HepG2 (cell line): ENCODE data around the gene VWA1. TPM values are rescaled to one million over a fixed set of nuclear protein-coding genes. Genes with fewer than 3 reads are reported as not detected.

ENCODE experiments used
- BCL3 ChIP-seq: sonication (generic); formaldehyde crosslinking; IDR thresholded peaks from 2 replicates; pipeline ENCODE4 v1.5.1; 2020; ENCODE audit warnings: mild to moderate bottlenecking, missing genetic modification reagents, moderate library complexity
- DR1 ChIP-seq: sonication (generic); formaldehyde crosslinking; IDR thresholded peaks from 2 replicates; pipeline ENCODE4 v1.8.0; 2021; ENCODE audit warnings: mild to moderate bottlenecking, missing genetic modification reagents, inconsistent platforms
- ELK4 ChIP-seq: sonication (generic); formaldehyde crosslinking; IDR thresholded peaks from 2 replicates; pipeline ENCODE4 v1.9.0; 2021; ENCODE audit warnings: missing genetic modification reagents, borderline replicate concordance
- FOXK1 ChIP-seq: sonication (generic); formaldehyde crosslinking; IDR thresholded peaks from 2 replicates; pipeline ENCODE4 v1.4.0; 2020; ENCODE audit warnings: low read depth, missing genetic modification reagents, borderline replicate concordance
- GABPA ChIP-seq, 2 experiments: IDR thresholded peaks; 2 replicates each; pipeline ENCODE4 v1.6.1; 2011 to 2016; ENCODE audit warnings: low read depth in 2 of 2, low read length in 1 of 2, missing biosample characterization in 1 of 2, missing genetic modification characterization in 1 of 2
- GZF1 ChIP-seq: sonication (generic); formaldehyde crosslinking; IDR thresholded peaks from 2 replicates; pipeline ENCODE4 v1.5.1; 2020; ENCODE audit warnings: mild to moderate bottlenecking, missing genetic modification reagents
- HOXA3 ChIP-seq: sonication (generic); formaldehyde crosslinking; IDR thresholded peaks from 2 replicates; pipeline ENCODE4 v1.5.0; 2020; ENCODE audit warnings: missing genetic modification reagents
- IRX3 ChIP-seq: sonication (generic); formaldehyde crosslinking; IDR thresholded peaks from 2 replicates; pipeline ENCODE4 v1.8.1; 2023; ENCODE audit warnings: mild to moderate bottlenecking, low read depth, missing genetic modification reagents, borderline replicate concordance
- JUNB ChIP-seq: sonication (generic); formaldehyde crosslinking; IDR thresholded peaks from 2 replicates; pipeline ENCODE4 v1.8.0; 2022; ENCODE audit warnings: missing genetic modification reagents, mild to moderate bottlenecking, borderline replicate concordance
- LCORL ChIP-seq, 2 experiments: fragments of 450-650 bp in 1 of 2; sonication (generic) in 1 of 2; formaldehyde crosslinking in 1 of 2; IDR thresholded peaks; 2 replicates each; pipeline versions ENCODE4 v1.5.0 to v1.6.1; 2017 to 2020; ENCODE audit warnings: antibody characterized with exemption in 1 of 2, missing genetic modification reagents in 1 of 2
- MAZ ChIP-seq, 2 experiments: sonication (generic) in 1 of 2; formaldehyde crosslinking in 1 of 2; IDR thresholded peaks; 2 replicates each; pipeline versions ENCODE4 v1.5.0 to v1.6.1; 2012 to 2020; ENCODE audit warnings: low read depth in 2 of 2, mild to moderate bottlenecking in 2 of 2, borderline replicate concordance in 1 of 2, improper control_type of control experiment in 1 of 2, low read length in 1 of 2, missing genetic modification reagents in 1 of 2, moderate library complexity in 1 of 2
- NR0B2 ChIP-seq: sonication (generic); formaldehyde crosslinking; IDR thresholded peaks from 2 replicates; pipeline ENCODE4 v1.4.0; 2020; ENCODE audit warnings: mild to moderate bottlenecking, missing genetic modification reagents
- RBM22 ChIP-seq: fragments of 200-400 bp; formaldehyde crosslinking; optimal IDR thresholded peaks from 2 replicates; pipeline ENCODE3; 2017; ENCODE audit warnings: mild to moderate bottlenecking, low read length, moderate library complexity
- RELA ChIP-seq: sonication (generic); formaldehyde crosslinking; IDR thresholded peaks from 2 replicates; pipeline ENCODE4 v1.4.0; 2020; ENCODE audit warnings: missing genetic modification reagents
- RFXANK ChIP-seq: IDR thresholded peaks from 2 replicates; pipeline ENCODE4 v1.6.1; 2016
- TSC22D2 ChIP-seq: sonication (generic); formaldehyde crosslinking; IDR thresholded peaks from 2 replicates; pipeline ENCODE4 v1.5.1; 2020; ENCODE audit warnings: missing genetic modification reagents, mild to moderate bottlenecking, borderline replicate concordance
- XBP1 ChIP-seq: sonication (generic); formaldehyde crosslinking; IDR thresholded peaks from 2 replicates; pipeline ENCODE4 v1.5.0; 2020; ENCODE audit warnings: missing genetic modification reagents
- ZBTB42 ChIP-seq: sonication (generic); formaldehyde crosslinking; IDR thresholded peaks from 2 replicates; pipeline ENCODE4 v1.5.0; 2020; ENCODE audit warnings: mild to moderate bottlenecking, missing genetic modification reagents
- ZNF225 ChIP-seq: sonication (generic); formaldehyde crosslinking; IDR thresholded peaks from 2 replicates; pipeline ENCODE4 v1.4.0; 2020; ENCODE audit warnings: mild to moderate bottlenecking, missing genetic modification reagents
- ZNF329 ChIP-seq: sonication (generic); formaldehyde crosslinking; IDR thresholded peaks from 2 replicates; pipeline ENCODE4 v1.9.0; 2021; ENCODE audit warnings: low read depth, mild to moderate bottlenecking, missing genetic modification reagents
- ZNF501 ChIP-seq: sonication (generic); formaldehyde crosslinking; IDR thresholded peaks from 2 replicates; pipeline ENCODE4 v1.5.1; 2020; ENCODE audit warnings: mild to moderate bottlenecking, moderate library complexity, missing genetic modification reagents
- ZNF652 ChIP-seq: IDR thresholded peaks from 2 replicates; pipeline ENCODE4 v1.6.1; 2016; ENCODE audit warnings: low read depth, borderline replicate concordance
- ZNF770 ChIP-seq: sonication (generic); formaldehyde crosslinking; IDR thresholded peaks from 2 replicates; pipeline ENCODE4 v1.5.0; 2020; ENCODE audit warnings: mild to moderate bottlenecking, missing genetic modification reagents
- ZNF891 ChIP-seq: sonication (generic); formaldehyde crosslinking; IDR thresholded peaks from 2 replicates; pipeline ENCODE4 v1.5.0; 2020; ENCODE audit warnings: mild to moderate bottlenecking, missing genetic modification reagents
- polyA plus RNA-seq, 8 experiments: library from polyadenylated mRNA; depleted of rRNA in 3 of 8; stranded (reverse) in 7 of 8; unstranded in 1 of 8; fragments of >200 nt; fragmentation: Illumina TruSeq in 4 of 8; extraction: Trizol in 4 of 8; gene quantifications; 2 replicates each; pipeline versions ENCODE4 v1.2.1 to v1.2.3, GENCODE V29; 2011 to 2016; ENCODE audit warnings: low read depth in 4 of 8, missing spikeins in 1 of 8, mixed read lengths in 1 of 8; ENCODE audit not compliant: insufficient read depth in 1 of 8
- total RNA-seq, 5 experiments: library from RNA; depleted of rRNA; stranded (reverse); fragments of >200 nt; fragmentation: Illumina TruSeq; extraction: Trizol; gene quantifications; 2 replicates each; pipeline ENCODE4 v1.2.3, GENCODE V29; 2016; ENCODE audit warnings: low read depth in 1 of 5

The VWA1 gene
- total and polyA plus RNA-seq, 2 of the 13 experiments (the other 11 are each of a cell fraction or from before 2014, with no cell fraction given) = 40.9 to 57.5 TPM

GRCh38 chr1:1421147-1421906, 14.2 kb upstream of the VWA1 start, which contains the start of gene ANKRD65 (continued):
- TF ChIP-seq LCORL (IDR thresholded peaks at IDR 0.05) (no peak), LCORL (CRISPR knock-in tag; IDR thresholded peaks at IDR 0.05) (peak; percentile 91), IRX3 (CRISPR knock-in tag) (no peak), BCL3 (CRISPR knock-in tag) (peak; percentile 33; the same call in 1 of the 2 replicates), RELA (CRISPR knock-in tag) (no peak), DR1 (peak; percentile 86; the same call in 1 of the 2 replicates), MAZ (IDR thresholded peaks at IDR 0.05; ENCODE audit: borderline replicate concordance, low read depth, low read length) (no peak), MAZ (CRISPR knock-in tag; IDR thresholded peaks at IDR 0.05; ENCODE audit: low read depth) (no peak), ZNF329 (CRISPR knock-in tag) (no peak), ZNF501 (CRISPR knock-in tag) (0 out of 2 replicates have a peak, but pooled peaks have one; percentile 14), JUNB (CRISPR knock-in tag) (no peak), ZBTB42 (CRISPR knock-in tag) (peak; percentile 39; the same call in 1 of the 2 replicates), RBM22 (no peak), ZNF225 (CRISPR knock-in tag) (no peak), GABPA (IDR thresholded peaks at IDR 0.05; ENCODE audit: low read depth, low read length) (no peak), GABPA (CRISPR knock-in tag; IDR thresholded peaks at IDR 0.05; ENCODE audit: low read depth) (no peak), ZNF652 (CRISPR knock-in tag) (no peak), XBP1 (no peak), ELK4 (CRISPR knock-in tag) (no peak), NR0B2 (CRISPR knock-in tag) (no peak), ZNF891 (CRISPR knock-in tag) (no peak), ZNF770 (CRISPR knock-in tag) (peak; percentile 73; the same call in 1 of the 2 replicates), HOXA3 (CRISPR knock-in tag) (peak; percentile 81; the same call in 1 of the 2 replicates), TSC22D2 (CRISPR knock-in tag) (peak; percentile 61; the same call in 1 of the 2 replicates), FOXK1 (CRISPR knock-in tag) (peak; percentile 27; the same call in 1 of the 2 replicates), RFXANK (CRISPR knock-in tag) (no peak), GZF1 (CRISPR knock-in tag) (no peak)
